ENCODE measurements around the gene IGFBP6. TPM values are rescaled to one million over a fixed set of nuclear protein-coding genes. Genes with fewer than 3 reads are reported as not detected.

Gene IGFBP6
- total and polyA plus RNA-seq, 9 of the 15 experiments (the other 6 are each of a cell fraction or from before 2014, with no cell fraction given), result 0.15 to 1.4 (median 0.54) TPM

DNA sequence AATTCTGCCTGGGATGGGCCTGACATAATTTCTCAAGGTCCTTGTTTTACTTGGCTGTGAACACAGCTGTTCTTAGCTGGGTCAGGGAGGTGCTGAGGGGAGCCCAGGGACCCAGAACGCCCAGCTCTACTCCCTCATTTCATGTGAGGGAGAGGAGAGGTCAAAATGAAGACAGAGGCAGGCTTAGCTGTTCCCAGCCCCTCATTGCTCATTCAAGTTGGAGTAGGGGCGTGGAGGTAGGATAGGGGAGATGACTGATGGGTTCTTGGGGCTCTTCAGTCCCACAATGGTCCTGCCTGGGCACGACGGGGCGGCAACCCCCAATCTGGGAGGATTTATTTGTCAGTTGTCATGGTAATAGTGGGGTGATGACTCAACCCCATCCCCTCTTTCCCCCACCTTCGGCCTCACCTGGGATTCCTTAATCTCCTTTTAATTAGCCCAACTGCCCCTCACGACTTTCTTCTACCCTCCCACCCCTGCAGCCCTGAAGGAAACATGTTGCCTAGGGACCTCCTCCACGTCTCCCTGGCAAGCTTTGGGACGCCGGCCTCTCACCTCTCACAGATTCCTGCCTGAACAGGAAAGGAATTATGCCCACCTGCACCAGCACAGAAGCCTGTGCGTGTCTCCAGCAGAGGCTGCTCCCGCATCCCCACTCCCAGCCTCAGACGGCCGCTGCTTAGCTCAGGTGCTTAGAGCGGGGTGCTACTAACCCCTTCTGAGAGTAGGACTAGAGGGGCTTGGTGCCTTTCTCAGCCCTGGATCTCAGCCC lies 28.5 kb upstream of the IGFBP6 start (continued):
- TF ChIP-seq, protein P1, sequence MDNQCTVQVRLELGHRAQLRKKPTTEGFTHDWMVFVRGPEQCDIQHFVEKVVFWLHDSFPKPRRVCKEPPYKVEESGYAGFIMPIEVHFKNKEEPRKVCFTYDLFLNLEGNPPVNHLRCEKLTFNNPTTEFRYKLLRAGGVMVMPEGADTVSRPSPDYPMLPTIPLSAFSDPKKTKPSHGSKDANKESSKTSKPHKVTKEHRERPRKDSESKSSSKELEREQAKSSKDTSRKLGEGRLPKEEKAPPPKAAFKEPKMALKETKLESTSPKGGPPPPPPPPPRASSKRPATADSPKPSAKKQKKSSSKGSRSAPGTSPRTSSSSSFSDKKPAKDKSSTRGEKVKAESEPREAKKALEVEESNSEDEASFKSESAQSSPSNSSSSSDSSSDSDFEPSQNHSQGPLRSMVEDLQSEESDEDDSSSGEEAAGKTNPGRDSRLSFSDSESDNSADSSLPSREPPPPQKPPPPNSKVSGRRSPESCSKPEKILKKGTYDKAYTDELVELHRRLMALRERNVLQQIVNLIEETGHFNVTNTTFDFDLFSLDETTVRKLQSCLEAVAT (IDR thresholded peaks at IDR 0.05), result no peak
- TF ChIP-seq ZNF644 (tag; IDR thresholded peaks at IDR 0.05; ENCODE audit: low read depth), result no peak
- TF ChIP-seq SMAD4 (CRISPR knock-in tag; conservative IDR thresholded peaks at IDR 0.05), result no peak
- no peak for TF ChIP-seq ZBTB8A (IDR thresholded peaks at IDR 0.05; ENCODE audit: partially characterized antibody)
- no peak for TF ChIP-seq ZKSCAN8 (CRISPR knock-in tag; IDR thresholded peaks at IDR 0.05)
- no peak for TF ChIP-seq HMG20A (CRISPR knock-in tag; conservative IDR thresholded peaks at IDR 0.05)

DNA sequence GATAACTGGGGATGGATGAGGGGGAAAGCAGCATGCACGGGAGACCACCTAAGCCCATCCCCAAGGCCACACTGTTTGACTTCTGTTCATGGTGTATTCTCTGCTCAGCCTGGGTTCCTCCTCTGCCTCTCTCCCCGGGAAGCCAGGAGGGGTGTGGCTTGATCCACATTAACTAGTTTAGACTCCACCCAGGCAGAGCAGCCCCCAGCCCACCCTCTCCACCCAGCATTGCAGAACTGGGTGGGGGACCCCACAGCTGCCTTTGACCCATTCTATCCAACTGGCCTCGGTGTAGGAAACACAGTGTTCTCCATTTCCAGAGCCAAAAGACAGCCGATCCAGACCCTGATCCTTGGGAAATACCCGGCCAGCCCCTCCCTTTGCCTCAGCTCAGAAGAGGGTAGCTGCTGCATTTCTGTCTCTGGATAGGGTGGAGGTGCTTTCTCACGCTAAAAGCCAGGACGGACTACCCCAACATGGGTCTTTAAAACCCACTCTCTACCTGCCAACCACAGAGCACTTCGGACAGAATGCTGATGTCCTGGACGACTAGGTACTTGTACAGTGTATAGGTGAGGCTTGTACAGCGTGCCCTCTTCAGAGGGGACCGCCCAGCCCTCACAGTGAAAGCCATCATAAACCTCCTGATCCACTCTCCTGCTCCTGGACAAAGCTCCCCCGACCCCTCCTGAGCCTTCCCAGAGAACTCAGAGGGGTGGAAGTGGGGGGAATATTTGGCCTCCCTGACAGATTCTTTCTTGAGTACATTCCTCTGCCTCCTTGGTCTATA lies 27.7 kb upstream of the IGFBP6 start:
- no TSS peak for BruUV-seq (replicated peaks)
- 60% methylated on average over 12 of the region's 12 CpGs for WGBS (ENCODE audit: insufficient coverage, low coverage, missing lambda C conversion rate)
- ChIA-PET POLR2A (interaction anchor here (0.9 to 1.5 kb wide), 3 partner anchors 33 to 191 kb away, joined by 3 to 6 read pairs (median 4); partner anchors contain the start of gene SOAT2), CTCF (ENCODE audit: low intra/inter-chr PET ratio) (no interaction called here)
- DNase-seq (ENCODE audit: extremely low read depth in 1 of 4, low spot score in 3 of 4) (no peak), ATAC-seq (no peak), FAIRE-seq (no peak)
- intact Hi-C loops (cut with micrococcal nuclease) (loop anchor here (10.0 kb wide), 1 partner anchor 435 kb away; the partner anchor contains the start of genes NPFF and TARBP2), in situ Hi-C loops (cut with MboI) (loop anchor here (5.0 to 10.0 kb wide), 3 partner anchors 32 to 217 kb away; partner anchors contain the start of genes ITGB7 and SOAT2)
- H3K9ac ChIP-seq (ENCODE audit: insufficient read depth in 1 of 2, low read depth in 2 of 2, low read length in 2 of 2), result peak overlapping the region in 1 of 2 experiments; percentile 2; a peak in 1 of 4 replicates
- H3K27ac ChIP-seq (ENCODE audit: extremely low read depth, low read depth, low read length), result no peak overlapping the region
- H2AFZ ChIP-seq (ENCODE audit: low read depth, low read length), result no peak overlapping the region
- no peaks in the 10 kb centered on the region for H3K79me2 ChIP-seq (ENCODE audit: control insufficient read depth, insufficient read depth, low read length)
- H3K36me3 ChIP-seq (ENCODE audit: control insufficient read depth, insufficient read depth, low read length), result peaks cover 20% of the 10 kb centered on the region; the same call in 2 of the 3 replicates
- H3K27me3 ChIP-seq (ENCODE audit: control insufficient read depth in 2 of 2, insufficient read depth in 2 of 2, low read length in 2 of 2), result no peaks in the 10 kb centered on the region; a peak in 1 of 5 replicates
- H3K9me3 ChIP-seq (replicated peaks; ENCODE audit: control insufficient read depth, insufficient read depth, low read depth, low read length), result no peaks in the 10 kb centered on the region
- no peaks in the 10 kb centered on the region for H3K9me1 ChIP-seq (ENCODE audit: control insufficient read depth, insufficient read depth, low read length)
- peaks cover 25 to 29% of the 10 kb centered on the region in 2 experiments for H3K4me1 ChIP-seq (replicated peaks in 1 of 2; ENCODE audit: control insufficient read depth in 2 of 2, insufficient read depth in 2 of 2, low read length in 2 of 2)
- H3K4me3 ChIP-seq, result no peak overlapping the region
- H3K4me2 ChIP-seq (ENCODE audit: insufficient read depth, low read length), result no peak overlapping the region
- H4K20me1 ChIP-seq (replicated peaks; ENCODE audit: control insufficient read depth, insufficient read depth, low read length), result no peaks in the 10 kb centered on the region
- no peak for TF ChIP-seq ZFP30 (CRISPR knock-in tag; IDR thresholded peaks at IDR 0.05; ENCODE audit: borderline replicate concordance)
- TF ChIP-seq NFRKB (IDR thresholded peaks at IDR 0.05; ENCODE audit: low read depth), result no peak
- no peak for TF ChIP-seq TCFL5 (CRISPR knock-in tag; conservative IDR thresholded peaks at IDR 0.05)
- TF ChIP-seq HEY1 (CRISPR knock-in tag; IDR thresholded peaks at IDR 0.05; ENCODE audit: borderline replicate concordance), result no peak
- no peak for TF ChIP-seq NR2C2 (CRISPR knock-in tag; IDR thresholded peaks at IDR 0.05)
- no peak for TF ChIP-seq NR2C2 (tag; IDR thresholded peaks at IDR 0.05)
- TF ChIP-seq, protein P2, sequence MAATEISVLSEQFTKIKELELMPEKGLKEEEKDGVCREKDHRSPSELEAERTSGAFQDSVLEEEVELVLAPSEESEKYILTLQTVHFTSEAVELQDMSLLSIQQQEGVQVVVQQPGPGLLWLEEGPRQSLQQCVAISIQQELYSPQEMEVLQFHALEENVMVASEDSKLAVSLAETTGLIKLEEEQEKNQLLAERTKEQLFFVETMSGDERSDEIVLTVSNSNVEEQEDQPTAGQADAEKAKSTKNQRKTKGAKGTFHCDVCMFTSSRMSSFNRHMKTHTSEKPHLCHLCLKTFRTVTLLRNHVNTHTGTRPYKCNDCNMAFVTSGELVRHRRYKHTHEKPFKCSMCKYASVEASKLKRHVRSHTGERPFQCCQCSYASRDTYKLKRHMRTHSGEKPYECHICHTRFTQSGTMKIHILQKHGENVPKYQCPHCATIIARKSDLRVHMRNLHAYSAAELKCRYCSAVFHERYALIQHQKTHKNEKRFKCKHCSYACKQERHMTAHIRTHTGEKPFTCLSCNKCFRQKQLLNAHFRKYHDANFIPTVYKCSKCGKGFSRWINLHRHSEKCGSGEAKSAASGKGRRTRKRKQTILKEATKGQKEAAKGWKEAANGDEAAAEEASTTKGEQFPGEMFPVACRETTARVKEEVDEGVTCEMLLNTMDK (IDR thresholded peaks at IDR 0.05; ENCODE audit: borderline replicate concordance, insufficient read depth, low read depth, low read length, poor library complexity, severe bottlenecking), result no peak
- TF ChIP-seq ZNF79 (CRISPR knock-in tag; IDR thresholded peaks at IDR 0.05; ENCODE audit: low read depth), result no peak
